T-helper 2 cell treated with Interferon-gamma antibody and Interleukin-4, amounts not matched to agents 5 μg/mL and 100 μg/mL, for 36 hours (primary cell): ENCODE results near the gene MEIS2.

ENCODE experiments used
- DNase-seq: peaks from one replicate; pipeline ENCODE4 v3.0.0; 2021; ENCODE audit warnings: low spot score
- H3K27ac Mint-ChIP-seq: one replicate; pipeline ENCODE4 v1.8.0; 2021; ENCODE audit warnings: mild to moderate bottlenecking, mixed read lengths
- H3K27me3 Mint-ChIP-seq: one replicate; pipeline ENCODE4 v1.8.0; 2021; ENCODE audit warnings: low read depth, mixed read lengths
- H3K36me3 Mint-ChIP-seq: one replicate; pipeline ENCODE4 v1.8.0; 2021; ENCODE audit warnings: low read depth, mixed read lengths
- H3K4me1 Mint-ChIP-seq: one replicate; pipeline ENCODE4 v1.8.0; 2021; ENCODE audit warnings: low read depth, mixed read lengths
- H3K4me3 Mint-ChIP-seq: one replicate; pipeline ENCODE4 v1.8.0; 2022; ENCODE audit warnings: mild to moderate bottlenecking, moderate library complexity, mixed read lengths
- H3K9me3 Mint-ChIP-seq: one replicate; pipeline ENCODE4 v1.8.0; 2021; ENCODE audit warnings: mixed read lengths

The MEIS2 gene

DNA sequence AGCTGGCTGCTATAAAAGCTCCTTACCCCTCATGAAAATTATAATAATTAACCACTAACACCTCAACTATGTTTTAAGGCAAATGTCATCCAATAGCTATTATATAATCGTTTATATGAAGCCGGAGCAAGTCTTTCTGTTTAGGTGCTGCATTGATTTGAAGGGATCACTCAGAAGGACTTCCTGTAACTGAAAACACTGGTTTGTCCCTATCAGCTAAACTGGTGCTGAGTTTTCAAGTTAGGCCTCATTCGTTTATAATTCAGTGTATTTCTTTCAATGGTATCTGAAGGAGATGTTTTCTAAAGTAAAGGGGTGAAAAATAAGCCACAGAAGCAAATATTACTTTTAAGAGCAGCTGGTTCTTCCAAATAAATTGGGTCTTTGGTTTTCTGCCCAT lies 14.2 kb downstream of the MEIS2 start:
- H3K4me1 Mint-ChIP-seq: no peaks in the 10 kb centered on the region
- H3K9me3 Mint-ChIP-seq: no peaks in the 10 kb centered on the region
- no peak overlapping the region for H3K27ac Mint-ChIP-seq
- H3K4me3 Mint-ChIP-seq: no peak overlapping the region
- peaks cover 6% of the 10 kb centered on the region for H3K27me3 Mint-ChIP-seq
- DNase-seq: no peak
- no peaks in the 10 kb centered on the region for H3K36me3 Mint-ChIP-seq

DNA sequence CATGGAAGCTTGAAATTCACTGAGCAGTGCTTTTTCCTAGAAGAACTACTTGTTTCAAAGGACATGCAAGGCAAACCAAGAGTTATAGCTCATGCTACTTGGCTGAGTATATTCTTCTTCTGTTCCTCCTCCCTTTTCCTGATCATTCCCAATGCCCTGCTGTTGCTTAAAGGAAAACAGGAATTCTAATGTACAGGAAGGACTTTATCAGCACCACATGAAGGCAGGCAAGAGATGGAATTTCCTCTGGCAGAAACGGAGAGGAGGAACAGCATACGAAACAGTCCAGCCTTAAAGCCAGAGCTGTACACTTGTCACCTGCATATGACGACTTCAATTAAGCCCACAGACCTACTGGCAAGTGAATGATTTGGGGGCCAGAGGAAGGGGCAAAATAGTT lies 15.7 kb downstream of the MEIS2 start:
- H3K4me1 Mint-ChIP-seq: no peaks in the 10 kb centered on the region
- H3K27me3 Mint-ChIP-seq: peaks cover 3% of the 10 kb centered on the region
- DNase-seq: no peak
- no peak overlapping the region for H3K27ac Mint-ChIP-seq
- no peaks in the 10 kb centered on the region for H3K9me3 Mint-ChIP-seq
- no peak overlapping the region for H3K4me3 Mint-ChIP-seq
- H3K36me3 Mint-ChIP-seq: no peaks in the 10 kb centered on the region

GRCh38 chr15:37083610-37084009 lies 16.7 kb downstream of the MEIS2 start:
- Mint-ChIP-seq H3K4me3 (no peak overlapping the region), H3K9me3 (no peaks in the 10 kb centered on the region), H3K27me3 (no peaks in the 10 kb centered on the region), H3K27ac (no peak overlapping the region), H3K36me3 (no peaks in the 10 kb centered on the region), H3K4me1 (no peaks in the 10 kb centered on the region)
- no peak for DNase-seq

GRCh38 chr15:37081983-37082382 lies 18.4 kb downstream of the MEIS2 start:
- no peaks in the 10 kb centered on the region for H3K27me3 Mint-ChIP-seq
- no peak overlapping the region for H3K4me3 Mint-ChIP-seq
- no peak overlapping the region for H3K27ac Mint-ChIP-seq
- no peaks in the 10 kb centered on the region for H3K36me3 Mint-ChIP-seq
- H3K9me3 Mint-ChIP-seq: no peaks in the 10 kb centered on the region
- DNase-seq: no peak
- no peaks in the 10 kb centered on the region for H3K4me1 Mint-ChIP-seq

DNA sequence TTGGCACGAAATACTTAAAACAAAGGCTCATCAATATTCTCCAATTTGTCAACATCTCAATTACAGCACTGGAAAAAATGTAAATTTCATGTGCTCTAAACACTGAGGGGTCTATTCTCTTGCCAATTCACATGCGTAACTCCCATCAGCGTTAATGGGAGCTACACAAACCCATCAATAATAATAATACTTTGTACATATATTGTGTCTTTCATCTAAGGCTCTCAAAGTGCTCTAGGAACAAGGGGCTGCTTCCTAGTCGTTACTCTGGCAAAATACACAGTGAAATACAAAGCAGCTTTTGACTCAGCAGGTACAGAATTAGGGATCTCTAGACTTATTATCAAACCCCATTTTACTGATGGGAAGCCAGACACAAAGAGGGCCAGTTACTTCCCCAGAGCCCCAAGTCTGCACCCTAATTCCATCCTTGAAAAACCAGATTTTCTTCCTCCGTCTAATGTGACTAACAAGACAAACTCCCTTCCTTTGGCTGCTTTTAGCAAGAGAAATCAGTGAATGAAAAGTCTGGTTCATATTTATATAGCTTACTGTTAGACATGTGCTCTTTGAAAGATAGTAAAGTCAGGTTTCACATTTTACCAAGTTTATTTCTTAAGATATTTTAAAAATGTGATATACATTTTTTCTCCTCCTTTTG lies 20.0 kb downstream of the MEIS2 start:
- H3K4me3 Mint-ChIP-seq: no peak overlapping the region
- H3K9me3 Mint-ChIP-seq: no peaks in the 10 kb centered on the region
- no peaks in the 10 kb centered on the region for H3K27me3 Mint-ChIP-seq
- no peak for DNase-seq
- H3K36me3 Mint-ChIP-seq: no peaks in the 10 kb centered on the region
- no peaks in the 10 kb centered on the region for H3K4me1 Mint-ChIP-seq
- H3K27ac Mint-ChIP-seq: no peak overlapping the region

DNA sequence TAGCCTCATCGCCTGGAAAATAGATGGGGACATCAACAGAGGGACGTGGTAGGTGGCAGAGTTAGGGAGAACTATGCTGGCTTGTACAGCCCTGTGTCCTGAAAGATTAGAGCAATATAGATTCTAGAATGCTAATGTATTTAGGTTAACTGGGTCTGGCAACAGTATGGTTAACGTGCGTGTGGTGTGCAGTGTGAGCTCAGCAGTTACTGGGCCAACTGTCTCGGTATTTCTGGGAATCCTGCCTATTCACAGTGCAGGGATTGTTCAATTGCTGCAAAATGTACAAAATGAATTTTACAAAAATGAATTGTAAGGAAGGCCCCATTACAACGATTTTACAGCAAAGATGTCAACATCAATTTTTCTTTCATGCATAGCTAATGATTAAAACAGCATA lies 20.6 kb downstream of the MEIS2 start:
- Mint-ChIP-seq H3K4me3 (no peak overlapping the region), H3K9me3 (no peaks in the 10 kb centered on the region), H3K27ac (no peak overlapping the region), H3K36me3 (no peaks in the 10 kb centered on the region), H3K4me1 (no peaks in the 10 kb centered on the region), H3K27me3 (no peaks in the 10 kb centered on the region)
- DNase-seq: no peak

GRCh38 chr15:37078566-37078965 lies 21.8 kb downstream of the MEIS2 start:
- H3K9me3 Mint-ChIP-seq: no peaks in the 10 kb centered on the region
- no peak overlapping the region for H3K4me3 Mint-ChIP-seq
- H3K4me1 Mint-ChIP-seq: no peaks in the 10 kb centered on the region

GRCh38 chr15:37077623-37078351 lies 22.6 kb downstream of the MEIS2 start:
- Mint-ChIP-seq H3K27me3 (no peaks in the 10 kb centered on the region), H3K27ac (no peak overlapping the region), H3K36me3 (no peaks in the 10 kb centered on the region), H3K4me1 (no peaks in the 10 kb centered on the region), H3K4me3 (no peak overlapping the region), H3K9me3 (no peaks in the 10 kb centered on the region)
- no peak for DNase-seq

More at GRCh38 chr15:37078566-37078965, 21.8 kb downstream of the MEIS2 start:
- H3K36me3 Mint-ChIP-seq: no peaks in the 10 kb centered on the region
- no peak for DNase-seq
- no peaks in the 10 kb centered on the region for H3K27me3 Mint-ChIP-seq
- no peak overlapping the region for H3K27ac Mint-ChIP-seq

DNA sequence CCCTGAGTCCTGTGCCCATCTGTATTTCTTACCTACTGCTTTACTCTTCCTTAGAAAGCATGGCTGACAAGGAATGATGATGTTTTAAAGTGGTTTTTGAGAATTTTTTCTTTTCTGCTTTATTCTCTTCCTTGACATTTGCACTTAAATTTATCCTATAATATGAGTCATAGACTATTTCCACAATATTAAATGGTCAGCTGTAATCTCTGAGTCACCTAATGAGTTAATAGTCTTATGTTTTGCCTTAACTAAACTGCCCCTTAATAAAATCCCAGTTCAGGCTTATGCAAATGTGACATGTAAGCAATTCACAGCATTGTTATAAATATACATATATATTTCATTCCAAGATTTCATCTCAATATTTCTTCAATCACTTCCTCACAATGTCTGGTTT lies 23.8 kb downstream of the MEIS2 start:
- no peak for DNase-seq
- H3K27me3 Mint-ChIP-seq: no peaks in the 10 kb centered on the region
- no peaks in the 10 kb centered on the region for H3K4me1 Mint-ChIP-seq
- H3K9me3 Mint-ChIP-seq: no peaks in the 10 kb centered on the region
- H3K27ac Mint-ChIP-seq: no peak overlapping the region
- H3K36me3 Mint-ChIP-seq: no peaks in the 10 kb centered on the region
- H3K4me3 Mint-ChIP-seq: no peak overlapping the region

GRCh38 chr15:37075777-37076176 lies 24.6 kb downstream of the MEIS2 start:
- H3K4me3 Mint-ChIP-seq: no peak overlapping the region
- H3K9me3 Mint-ChIP-seq: no peaks in the 10 kb centered on the region

GRCh38 chr15:37072181-37072580 lies 28.2 kb downstream of the MEIS2 start:
- Mint-ChIP-seq H3K27ac (no peak overlapping the region), H3K4me3 (no peak overlapping the region), H3K36me3 (no peaks in the 10 kb centered on the region), H3K9me3 (no peaks in the 10 kb centered on the region), H3K4me1 (no peaks in the 10 kb centered on the region), H3K27me3 (no peaks in the 10 kb centered on the region)
- DNase-seq: no peak

More at GRCh38 chr15:37075777-37076176, 24.6 kb downstream of the MEIS2 start:
- Mint-ChIP-seq H3K27me3 (no peaks in the 10 kb centered on the region), H3K27ac (no peak overlapping the region), H3K36me3 (no peaks in the 10 kb centered on the region), H3K4me1 (no peaks in the 10 kb centered on the region)
- no peak for DNase-seq

DNA sequence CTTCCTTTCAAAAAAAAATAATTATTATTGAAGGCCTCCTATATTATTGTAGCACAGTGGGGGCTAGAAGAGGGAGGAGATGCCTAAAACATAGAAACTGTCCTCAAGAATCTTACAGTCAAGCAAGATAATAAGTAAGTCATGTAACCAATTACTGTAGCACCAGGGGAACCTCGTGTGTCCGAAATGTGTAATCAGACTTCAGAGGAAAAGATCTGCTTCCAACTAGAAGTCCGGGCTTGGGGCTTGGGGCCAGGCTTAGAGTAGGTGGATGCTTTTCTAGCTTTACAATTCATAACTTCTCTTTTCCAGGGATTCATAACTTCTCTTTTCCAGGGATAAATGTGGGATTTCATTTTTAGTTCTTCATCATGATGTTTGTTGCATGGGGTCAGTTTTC lies 29.2 kb downstream of the MEIS2 start:
- no peak for DNase-seq
- no peak overlapping the region for H3K27ac Mint-ChIP-seq
- no peaks in the 10 kb centered on the region for H3K36me3 Mint-ChIP-seq
- no peaks in the 10 kb centered on the region for H3K4me1 Mint-ChIP-seq
- no peaks in the 10 kb centered on the region for H3K27me3 Mint-ChIP-seq
- no peaks in the 10 kb centered on the region for H3K9me3 Mint-ChIP-seq
- no peak overlapping the region for H3K4me3 Mint-ChIP-seq

- H3K27ac Mint-ChIP-seq: no peak overlapping the region
- H3K4me3 Mint-ChIP-seq: no peak overlapping the region
- no peaks in the 10 kb centered on the region for H3K4me1 Mint-ChIP-seq
- no peaks in the 10 kb centered on the region for H3K36me3 Mint-ChIP-seq
- no peak for DNase-seq
- H3K9me3 Mint-ChIP-seq: no peaks in the 10 kb centered on the region
- no peaks in the 10 kb centered on the region for H3K27me3 Mint-ChIP-seq
Measured at GRCh38 chr15:37070686-37071085, 29.7 kb downstream of the MEIS2 start.

DNA sequence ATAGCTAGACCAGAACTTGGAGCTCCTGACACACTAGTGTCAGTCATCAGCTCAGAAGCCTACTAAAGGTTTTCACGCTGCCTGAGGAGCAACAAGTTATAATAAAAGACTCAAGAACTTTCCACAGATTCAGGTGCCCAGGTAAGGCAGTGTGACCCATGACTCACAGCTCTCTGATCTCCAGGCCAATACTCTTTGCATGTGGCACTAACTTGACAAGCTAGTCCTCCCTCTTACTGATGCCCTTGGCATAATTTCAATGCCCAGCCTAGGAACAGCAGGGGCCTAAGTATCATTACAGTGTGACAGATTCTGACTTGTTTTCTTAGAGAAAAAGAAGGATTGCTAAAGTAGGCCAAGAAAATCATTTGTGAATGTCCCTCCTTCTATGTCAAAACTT lies 38.4 kb downstream of the MEIS2 start:
- H3K27me3 Mint-ChIP-seq: no peaks in the 10 kb centered on the region
- no peak for DNase-seq

GRCh38 chr15:37059086-37059485 lies 41.3 kb downstream of the MEIS2 start:
- Mint-ChIP-seq H3K36me3 (no peaks in the 10 kb centered on the region), H3K9me3 (no peaks in the 10 kb centered on the region), H3K4me3 (no peak overlapping the region), H3K27ac (no peak overlapping the region), H3K4me1 (no peaks in the 10 kb centered on the region), H3K27me3 (no peaks in the 10 kb centered on the region)
- DNase-seq: no peak

More for the DNA sequence above, 38.4 kb downstream of the MEIS2 start:
- Mint-ChIP-seq H3K36me3 (no peaks in the 10 kb centered on the region), H3K27ac (no peak overlapping the region), H3K9me3 (no peaks in the 10 kb centered on the region), H3K4me1 (no peaks in the 10 kb centered on the region), H3K4me3 (no peak overlapping the region)
